Coronary artery (tissue), 2 donors: Measurements from ENCODE around the gene RHCE.
"Not testable (repeated sequence)": the region's sequence is repeated elsewhere in the genome, so short reads cannot be mapped to it uniquely, and the experiment has no call there.

Experiments
- DNase-seq: peaks from one replicate; pipeline ENCODE4 v3.0.0-alpha.2; 2017; ENCODE audit warnings: low spot score
- H3K27ac ChIP-seq, 2 donors: fragments of 200-600 bp; sonication (generic); one replicate each; pipeline ENCODE4 v1.5.1; 2016 to 2019
- H3K4me3 ChIP-seq: fragments of 200-600 bp; sonication (generic); 2 replicates; pipeline ENCODE4 v1.5.1; 2016; ENCODE audit warnings: mild to moderate bottlenecking, moderate library complexity
- TF ChIP-seq, protein P1 (sequence below): fragments of 200-600 bp; sonication (generic); IDR thresholded peaks from one replicate; pipeline ENCODE4 v1.5.1; 2019; ENCODE audit warnings: antibody characterized with exemption

Gene RHCE

DNA sequence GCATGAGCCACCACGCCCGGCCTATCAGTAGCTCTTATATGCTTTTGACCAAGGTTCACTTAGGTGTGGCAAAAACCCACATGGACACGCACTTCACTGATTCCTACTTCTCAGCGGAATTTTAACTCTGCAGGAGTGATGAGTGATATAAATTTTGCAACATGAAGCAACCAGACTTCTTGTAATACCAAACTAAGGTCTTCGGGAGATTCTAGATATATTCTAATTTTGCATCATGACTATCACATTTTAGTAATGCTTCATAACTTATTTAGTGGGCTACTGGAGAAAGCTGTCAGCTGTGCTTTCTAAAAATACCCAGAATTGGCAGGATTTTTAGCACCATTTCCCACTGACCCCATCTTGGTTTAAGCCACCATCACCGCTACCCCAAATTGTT lies 27.8 kb downstream of the RHCE start:
- no peak overlapping the region for H3K4me3 ChIP-seq
- DNase-seq: no peak
- H3K27ac ChIP-seq: no peak overlapping the region
- TF ChIP-seq, protein P1, sequence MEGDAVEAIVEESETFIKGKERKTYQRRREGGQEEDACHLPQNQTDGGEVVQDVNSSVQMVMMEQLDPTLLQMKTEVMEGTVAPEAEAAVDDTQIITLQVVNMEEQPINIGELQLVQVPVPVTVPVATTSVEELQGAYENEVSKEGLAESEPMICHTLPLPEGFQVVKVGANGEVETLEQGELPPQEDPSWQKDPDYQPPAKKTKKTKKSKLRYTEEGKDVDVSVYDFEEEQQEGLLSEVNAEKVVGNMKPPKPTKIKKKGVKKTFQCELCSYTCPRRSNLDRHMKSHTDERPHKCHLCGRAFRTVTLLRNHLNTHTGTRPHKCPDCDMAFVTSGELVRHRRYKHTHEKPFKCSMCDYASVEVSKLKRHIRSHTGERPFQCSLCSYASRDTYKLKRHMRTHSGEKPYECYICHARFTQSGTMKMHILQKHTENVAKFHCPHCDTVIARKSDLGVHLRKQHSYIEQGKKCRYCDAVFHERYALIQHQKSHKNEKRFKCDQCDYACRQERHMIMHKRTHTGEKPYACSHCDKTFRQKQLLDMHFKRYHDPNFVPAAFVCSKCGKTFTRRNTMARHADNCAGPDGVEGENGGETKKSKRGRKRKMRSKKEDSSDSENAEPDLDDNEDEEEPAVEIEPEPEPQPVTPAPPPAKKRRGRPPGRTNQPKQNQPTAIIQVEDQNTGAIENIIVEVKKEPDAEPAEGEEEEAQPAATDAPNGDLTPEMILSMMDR: no peak

DNA sequence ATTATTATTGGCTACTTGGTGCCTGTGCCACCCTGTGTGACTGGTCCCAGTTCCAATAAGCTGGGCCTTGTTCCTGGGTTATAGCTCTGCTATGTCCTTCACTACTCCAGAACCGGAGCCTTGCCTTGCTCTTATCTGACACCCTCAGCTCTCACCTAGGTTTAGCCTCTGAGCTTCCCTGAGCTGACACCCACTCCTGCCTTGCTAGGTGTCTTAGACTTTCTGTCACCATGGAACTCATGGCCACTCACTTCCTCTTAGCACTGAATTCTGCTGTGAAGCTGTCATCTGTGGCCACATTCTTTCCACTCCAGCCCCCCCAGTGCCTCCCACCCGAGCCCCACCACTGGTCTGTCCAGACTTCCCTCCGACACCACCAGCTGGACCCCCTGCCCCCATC lies 30.9 kb downstream of the RHCE start:
- DNase-seq, H3K27ac ChIP-seq: not testable (repeated sequence)

DNA sequence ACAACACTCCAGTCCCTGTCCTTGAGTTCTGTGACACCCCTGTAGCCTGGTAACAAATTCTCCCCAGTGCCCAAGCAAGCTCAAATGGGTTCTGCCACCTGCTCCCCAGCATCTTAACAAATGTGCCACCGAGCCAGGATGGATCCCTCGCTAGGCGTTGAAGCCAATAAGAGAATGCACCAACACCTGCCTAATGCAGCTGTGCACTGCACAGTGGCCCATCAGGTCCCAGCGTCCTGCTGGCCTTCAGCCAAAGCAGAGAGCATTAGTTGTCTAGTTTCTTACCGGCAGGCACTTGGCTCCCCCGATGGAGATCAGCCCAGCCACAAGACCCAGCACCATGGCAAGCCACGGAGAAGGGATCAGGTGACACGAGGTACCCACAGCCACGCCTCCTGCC lies 31.9 kb downstream of the RHCE start:
- H3K27ac ChIP-seq, H3K4me3 ChIP-seq, DNase-seq: not testable (repeated sequence)

More for the DNA sequence above, 30.9 kb downstream of the RHCE start:
- not testable (repeated sequence) for H3K4me3 ChIP-seq

DNA sequence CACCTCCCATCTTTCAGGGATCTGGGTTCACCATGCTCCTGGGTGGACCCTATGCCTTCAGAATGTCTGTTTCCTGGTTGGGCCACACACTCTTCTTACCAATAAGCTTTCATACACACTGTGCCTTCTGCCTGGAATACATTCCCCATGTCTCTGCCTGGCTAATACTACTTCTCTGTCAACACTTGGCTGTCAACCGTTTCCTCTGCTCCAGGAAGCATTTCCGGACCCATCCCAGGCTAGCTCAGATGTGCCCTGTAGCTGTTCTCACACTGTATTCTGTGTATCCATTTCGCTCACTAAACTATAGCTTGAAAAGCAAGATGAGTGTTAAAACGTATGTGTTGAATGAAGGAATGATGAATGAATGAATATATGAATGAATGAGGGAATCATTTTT lies 33.5 kb downstream of the RHCE start:
- not testable (repeated sequence) for H3K4me3 ChIP-seq, DNase-seq, H3K27ac ChIP-seq

DNA sequence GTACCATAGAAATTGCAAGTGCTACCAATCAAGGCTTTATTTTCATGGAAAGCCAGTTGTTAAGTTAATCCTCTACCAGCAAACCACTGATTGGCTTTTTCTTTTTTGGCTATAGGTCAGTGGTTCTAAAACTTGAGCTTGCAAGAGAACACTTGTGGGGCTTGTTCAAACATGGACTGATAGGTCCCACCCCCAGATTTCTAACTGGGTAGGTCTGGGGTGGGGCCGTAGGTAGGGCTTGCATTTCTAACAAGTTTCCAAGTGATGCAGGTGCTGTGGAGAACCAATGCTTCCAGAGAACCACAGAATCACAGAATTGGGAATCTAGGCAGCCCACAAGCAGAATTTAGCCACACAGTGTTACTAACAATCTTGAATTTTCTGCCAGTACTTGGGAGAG lies 36.8 kb downstream of the RHCE start:
- not testable (repeated sequence) for DNase-seq, H3K27ac ChIP-seq

DNA sequence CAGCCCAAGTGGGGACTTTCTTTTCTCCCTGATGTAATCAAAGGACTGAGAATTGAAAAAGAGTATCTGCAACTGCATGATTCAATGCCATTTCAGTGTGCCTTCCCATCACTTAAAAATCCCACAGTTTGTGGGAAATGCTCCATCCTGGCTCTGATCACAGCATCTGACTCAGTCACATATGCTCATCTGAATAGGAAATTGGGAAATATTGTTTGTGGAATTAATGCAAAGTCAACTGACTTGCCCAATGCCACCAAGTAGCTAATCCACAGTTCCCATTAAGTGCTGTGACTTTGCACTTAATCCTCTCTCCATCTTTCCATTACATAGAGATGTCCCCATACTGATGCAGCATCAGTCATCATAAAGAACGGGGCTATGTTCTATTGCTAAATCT lies 37.5 kb downstream of the RHCE start:
- H3K27ac ChIP-seq, DNase-seq, H3K4me3 ChIP-seq: not testable (repeated sequence)

More for the DNA sequence above, 36.8 kb downstream of the RHCE start:
- H3K4me3 ChIP-seq: not testable (repeated sequence)

DNA sequence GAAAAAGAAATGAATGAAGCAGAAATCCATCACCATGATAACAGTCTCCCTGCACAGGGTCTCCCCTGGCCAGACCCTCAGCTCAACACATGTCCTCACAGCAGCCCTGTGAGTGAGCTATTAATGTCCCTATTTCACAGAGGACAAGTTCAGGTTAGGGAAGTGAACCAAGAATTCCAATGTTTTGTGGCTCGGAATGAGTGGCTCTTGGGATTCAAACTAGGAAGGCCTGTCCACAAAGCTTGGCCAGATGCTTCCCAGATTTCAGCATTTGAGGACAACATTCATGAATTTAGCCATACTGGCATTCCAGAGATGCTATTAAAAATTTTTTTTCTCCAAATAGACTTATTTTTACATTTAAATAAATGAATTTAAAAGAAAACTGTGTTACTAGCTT lies 38.1 kb downstream of the RHCE start:
- H3K27ac ChIP-seq, H3K4me3 ChIP-seq, DNase-seq: not testable (repeated sequence)

DNA sequence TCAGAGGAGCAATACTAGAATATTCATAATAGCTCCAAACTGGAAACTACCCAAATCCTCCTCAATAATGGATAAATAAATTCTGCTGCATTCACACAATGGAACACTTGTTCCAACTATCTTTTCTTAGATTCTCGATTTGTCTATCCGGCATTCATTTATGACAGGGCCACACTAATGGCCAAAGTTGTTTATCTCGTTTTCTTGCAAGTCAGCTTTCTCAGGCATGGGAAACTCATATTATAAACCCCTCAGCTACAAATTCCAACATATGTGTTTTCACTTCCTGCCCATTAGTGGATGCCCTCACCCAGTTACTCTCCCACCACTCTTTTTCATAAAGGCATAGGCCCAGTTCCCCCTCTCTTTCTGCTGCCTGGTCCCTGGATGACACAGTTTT lies 42.3 kb downstream of the RHCE start:
- H3K4me3 ChIP-seq, H3K27ac ChIP-seq: not testable (repeated sequence)

DNA sequence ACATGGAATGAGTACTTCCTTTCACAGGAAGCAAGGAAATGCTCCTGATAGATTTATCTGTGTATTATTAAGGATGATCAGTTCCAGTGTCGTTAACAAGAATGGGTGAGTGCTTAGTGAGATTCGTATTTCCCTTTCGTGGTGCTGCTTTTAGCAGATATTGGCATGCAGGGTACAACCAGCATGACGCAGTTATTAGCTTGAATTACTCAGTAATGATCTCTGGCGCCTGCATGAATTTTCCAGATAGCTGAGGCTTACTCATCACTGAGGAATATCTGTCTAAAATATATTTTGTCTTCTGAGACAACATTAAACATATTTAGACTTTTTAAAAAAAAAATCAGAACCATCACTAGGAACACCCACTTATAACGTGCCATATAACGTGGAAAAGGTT lies 48.9 kb downstream of the RHCE start:
- not testable (repeated sequence) for DNase-seq, H3K27ac ChIP-seq, H3K4me3 ChIP-seq

More for the DNA sequence above, 42.3 kb downstream of the RHCE start:
- DNase-seq: not testable (repeated sequence)

DNA sequence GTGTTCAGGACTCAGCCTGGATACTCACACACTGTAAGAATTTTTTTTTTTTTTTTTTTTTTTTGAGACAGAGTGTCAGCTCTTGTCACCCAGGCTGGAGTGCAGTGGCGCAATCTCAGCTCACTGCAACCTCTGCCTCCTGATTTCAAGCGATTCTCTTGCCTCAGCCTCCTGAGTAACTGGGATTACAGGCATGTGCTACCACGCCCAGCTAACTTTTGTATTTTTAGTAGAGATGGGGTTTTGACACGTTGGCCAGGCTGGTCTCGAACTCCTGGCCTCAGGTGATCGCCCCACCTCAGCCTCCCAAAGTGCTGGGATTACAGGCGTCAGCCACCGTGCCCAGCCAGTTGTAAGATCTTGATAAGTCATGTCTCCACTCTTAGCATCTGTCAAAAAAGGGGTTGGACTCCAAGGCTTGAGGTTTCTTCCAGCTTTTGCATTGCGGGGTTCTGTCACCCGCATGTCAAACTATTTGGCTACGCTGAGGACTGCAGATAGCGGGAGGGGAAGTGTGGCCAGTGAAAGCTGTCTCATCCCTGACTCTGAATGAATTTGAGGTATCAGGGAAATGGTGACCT lies 50.8 kb downstream of the RHCE start:
- not testable (repeated sequence) for DNase-seq, H3K27ac ChIP-seq, H3K4me3 ChIP-seq

DNA sequence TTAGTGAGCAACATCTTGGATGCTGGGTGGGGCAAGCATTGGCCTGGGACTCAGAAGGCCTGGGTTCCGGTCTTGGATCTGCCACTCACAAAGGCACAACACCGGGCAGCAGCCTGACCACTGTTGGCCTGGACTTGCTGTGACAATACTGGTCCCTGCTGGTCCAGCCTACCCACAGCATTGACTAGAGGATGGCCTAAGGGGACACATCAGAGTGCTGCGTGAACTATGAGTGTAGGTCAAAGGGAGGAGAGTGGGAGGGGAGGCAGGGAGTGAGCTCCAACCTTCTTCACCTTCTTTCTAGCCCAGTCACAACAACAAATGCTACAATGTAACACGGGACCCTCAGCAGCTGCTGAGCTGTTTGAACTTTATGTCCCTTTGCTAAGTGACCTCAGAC lies 51.4 kb downstream of the RHCE start:
- no peak for DNase-seq
- Histone ChIP-seq H3K27ac (no peak overlapping the region), H3K4me3 (no peak overlapping the region)
- TF ChIP-seq, protein P1: no peak

DNA sequence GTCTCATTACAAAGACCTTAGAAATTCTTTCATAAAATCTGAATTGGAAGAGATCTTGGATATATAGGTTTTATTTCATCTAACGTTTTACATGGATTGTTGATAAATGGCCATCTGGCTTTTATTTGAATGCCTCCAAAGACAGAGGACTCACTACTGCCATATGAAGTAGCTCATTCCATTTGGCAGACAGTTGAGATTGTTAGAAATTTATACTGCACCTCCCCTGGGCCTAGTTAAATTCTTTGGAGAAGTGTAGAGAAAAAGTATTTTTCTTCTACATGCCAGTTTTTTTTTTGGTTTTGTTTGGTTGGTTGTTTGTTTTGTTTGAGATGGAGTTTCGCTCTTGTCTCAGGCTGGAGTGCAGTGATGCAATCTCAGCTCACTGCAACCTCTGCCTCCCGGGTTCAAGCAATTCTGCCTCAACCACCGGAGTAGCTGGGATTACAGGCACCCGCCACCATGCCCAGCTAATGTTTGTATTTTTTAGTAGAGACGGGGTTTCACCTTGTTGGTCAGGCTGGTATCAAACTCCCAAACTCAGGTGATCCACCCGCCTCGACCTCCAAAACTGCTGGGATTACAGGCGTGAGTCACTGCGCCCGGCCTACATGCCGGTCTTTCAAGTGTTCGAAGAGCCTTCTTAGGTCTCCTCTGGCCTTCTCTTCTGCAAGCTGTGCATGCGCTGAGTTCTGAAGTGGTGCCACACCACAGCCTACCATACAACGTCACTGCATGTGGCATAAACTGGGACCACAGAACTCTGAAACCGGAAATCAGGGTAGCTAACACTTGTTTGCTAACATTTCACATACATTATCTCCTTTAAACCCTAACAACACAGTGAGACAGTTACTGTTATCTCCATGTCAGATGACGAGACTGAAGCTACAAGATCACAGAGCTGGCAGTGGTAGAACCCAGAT lies 57.7 kb downstream of the RHCE start:
- DNase-seq, H3K27ac ChIP-seq, H3K4me3 ChIP-seq: not testable (repeated sequence)
